Left ventricle myocardium inferior (tissue), 1 donor: ENCODE data around the gene CDCP2. TPM values are rescaled to one million over a fixed set of nuclear protein-coding genes. Genes with fewer than 3 reads are reported as not detected.

Experiments
- DNase-seq: peaks from one replicate; pipeline ENCODE4 v3.0.0-alpha.2; 2020
- H3K27ac ChIP-seq: fragments of 200-600 bp; replicated peaks from 2 replicates; pipeline ENCODE4 v1.8.0; 2021
- H3K27me3 ChIP-seq: fragments of 200-600 bp; 2 replicates; pipeline ENCODE4 v1.8.0; 2021; ENCODE audit warnings: low read depth
- H3K36me3 ChIP-seq: fragments of 200-600 bp; 2 replicates; pipeline ENCODE4 v1.8.0; 2021
- H3K4me1 ChIP-seq: fragments of 200-600 bp; 2 replicates; pipeline ENCODE4 v1.8.0; 2021
- H3K4me3 ChIP-seq: fragments of 200-600 bp; 2 replicates; pipeline ENCODE4 v1.8.0; 2021; ENCODE audit warnings: mild to moderate bottlenecking, moderate library complexity
- H3K9me3 ChIP-seq: fragments of 200-600 bp; replicated peaks from 2 replicates; pipeline ENCODE4 v1.8.0; 2021
- intact Hi-C: fragments of 100-400 bp; cut with micrococcal nuclease; formaldehyde crosslinking; loops from one replicate; pipeline ENCODE4 v1.11.0; 2022
- total RNA-seq: library from RNA; stranded (reverse); fragmentation: NEBNext Ultra II Directional; extraction: Animal tissue kit (Norgen Biotek cat#: 25700); gene quantifications from one replicate; pipeline ENCODE4 v1.2.1, GENCODE V29; 2021
- TF ChIP-seq, protein P1 (sequence below): fragments of 200-600 bp; IDR thresholded peaks from 2 replicates; pipeline ENCODE4 v1.8.0; 2021; ENCODE audit warnings: antibody characterized with exemption, mild to moderate bottlenecking, borderline replicate concordance
- donor health status: DM: no; HTN: yes; CAD: no; lungs with severe emphysema.

The CDCP2 gene
- total RNA-seq, 1 donor from 2014 or later: not detected

DNA sequence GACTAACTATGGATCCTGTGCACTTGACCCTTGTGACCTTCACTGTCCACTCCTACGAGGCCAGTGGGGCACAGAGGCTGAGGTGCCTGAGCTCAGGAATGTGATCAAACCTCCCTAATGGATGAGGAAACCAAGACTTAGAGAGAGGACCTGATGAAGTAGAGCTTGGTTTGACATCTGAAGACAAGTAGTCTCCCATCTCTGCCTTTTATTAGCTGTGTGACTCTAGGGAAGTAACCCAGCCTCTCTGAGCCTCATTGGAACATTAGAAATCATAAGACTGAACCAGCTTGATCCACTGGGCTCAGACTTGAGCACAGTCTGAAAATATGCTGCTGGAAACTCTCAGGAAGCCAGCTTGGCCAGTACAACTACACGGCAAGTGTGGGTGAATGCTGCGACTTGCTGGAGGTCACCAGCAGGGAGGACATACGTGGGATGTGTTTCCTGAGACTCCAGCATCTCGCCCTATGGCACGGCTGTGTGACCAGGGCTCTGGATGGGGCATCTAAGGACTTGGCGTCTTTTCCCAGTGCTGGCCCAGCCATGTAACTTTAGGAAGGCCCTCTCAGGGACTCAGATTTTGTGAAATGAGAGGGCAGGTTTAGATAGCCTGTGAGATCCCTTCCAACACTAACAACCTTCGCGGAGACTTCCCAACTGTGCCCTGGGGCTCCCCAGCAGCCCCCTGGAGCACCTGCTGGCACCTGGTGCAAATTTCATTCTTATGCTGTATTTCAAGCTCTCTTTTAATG is 10.5 kb downstream of the CDCP2 start:
- no peaks in the 10 kb centered on the region for H3K4me1 ChIP-seq
- DNase-seq: no peak
- TF ChIP-seq, protein P1, sequence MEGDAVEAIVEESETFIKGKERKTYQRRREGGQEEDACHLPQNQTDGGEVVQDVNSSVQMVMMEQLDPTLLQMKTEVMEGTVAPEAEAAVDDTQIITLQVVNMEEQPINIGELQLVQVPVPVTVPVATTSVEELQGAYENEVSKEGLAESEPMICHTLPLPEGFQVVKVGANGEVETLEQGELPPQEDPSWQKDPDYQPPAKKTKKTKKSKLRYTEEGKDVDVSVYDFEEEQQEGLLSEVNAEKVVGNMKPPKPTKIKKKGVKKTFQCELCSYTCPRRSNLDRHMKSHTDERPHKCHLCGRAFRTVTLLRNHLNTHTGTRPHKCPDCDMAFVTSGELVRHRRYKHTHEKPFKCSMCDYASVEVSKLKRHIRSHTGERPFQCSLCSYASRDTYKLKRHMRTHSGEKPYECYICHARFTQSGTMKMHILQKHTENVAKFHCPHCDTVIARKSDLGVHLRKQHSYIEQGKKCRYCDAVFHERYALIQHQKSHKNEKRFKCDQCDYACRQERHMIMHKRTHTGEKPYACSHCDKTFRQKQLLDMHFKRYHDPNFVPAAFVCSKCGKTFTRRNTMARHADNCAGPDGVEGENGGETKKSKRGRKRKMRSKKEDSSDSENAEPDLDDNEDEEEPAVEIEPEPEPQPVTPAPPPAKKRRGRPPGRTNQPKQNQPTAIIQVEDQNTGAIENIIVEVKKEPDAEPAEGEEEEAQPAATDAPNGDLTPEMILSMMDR: no peak
- no peaks in the 10 kb centered on the region for H3K27me3 ChIP-seq
- H3K36me3 ChIP-seq: no peaks in the 10 kb centered on the region
- no peak overlapping the region for H3K27ac ChIP-seq
- no peaks in the 10 kb centered on the region for H3K9me3 ChIP-seq
- no peak overlapping the region for H3K4me3 ChIP-seq
- intact Hi-C loops: no loop called here

DNA sequence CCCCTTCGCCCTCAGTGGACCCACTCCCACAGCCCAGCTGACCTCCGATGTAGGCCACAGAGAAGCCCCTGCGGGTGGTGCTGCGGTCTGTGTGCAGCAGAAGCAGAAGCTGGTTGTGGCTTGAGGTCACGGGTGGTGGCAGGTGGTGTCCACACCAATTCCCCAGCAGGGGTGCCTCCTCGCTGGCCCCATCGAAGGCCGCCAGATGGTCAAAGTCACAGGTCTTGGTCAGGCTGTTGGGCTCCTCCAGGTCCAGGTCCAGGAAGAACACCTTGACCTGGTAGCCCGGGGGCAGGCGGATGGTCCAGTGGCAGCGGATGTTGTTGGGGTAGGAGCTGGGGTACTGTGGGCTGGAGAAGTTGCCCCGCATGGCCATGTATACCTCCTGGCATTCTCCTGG is 13.1 kb downstream of the CDCP2 start:
- H3K36me3 ChIP-seq: no peaks in the 10 kb centered on the region
- no peaks in the 10 kb centered on the region for H3K9me3 ChIP-seq
- H3K27ac ChIP-seq: no peak overlapping the region
- H3K27me3 ChIP-seq: no peaks in the 10 kb centered on the region
- intact Hi-C loops: no loop called here
- TF ChIP-seq, protein P1: no peak
- no peak for DNase-seq
- H3K4me3 ChIP-seq: no peak overlapping the region
- H3K4me1 ChIP-seq: no peaks in the 10 kb centered on the region

DNA sequence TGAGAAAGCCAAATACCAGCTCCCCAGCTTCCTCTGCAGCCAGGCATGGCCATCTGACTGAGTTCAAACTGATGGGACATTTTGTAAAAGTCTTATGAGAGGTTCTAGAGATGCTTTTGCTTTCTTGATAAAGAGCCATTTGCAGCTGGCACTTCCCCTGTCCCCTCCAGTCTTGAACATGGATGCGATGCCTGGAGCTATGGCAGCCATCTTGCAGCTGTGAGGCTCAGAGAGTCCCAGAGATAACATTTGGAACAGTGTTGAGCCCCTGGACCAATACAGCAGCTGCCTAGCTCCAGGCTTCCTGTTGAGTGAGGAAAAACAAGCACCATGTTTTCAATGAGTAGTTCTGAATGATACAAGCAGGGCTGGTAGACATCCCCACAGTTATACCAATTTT is 13.8 kb downstream of the CDCP2 start:
- Histone ChIP-seq H3K36me3 (no peaks in the 10 kb centered on the region), H3K4me3 (no peak overlapping the region), H3K27me3 (no peaks in the 10 kb centered on the region), H3K27ac (no peak overlapping the region), H3K4me1 (no peaks in the 10 kb centered on the region), H3K9me3 (no peaks in the 10 kb centered on the region)
- TF ChIP-seq, protein P1: no peak
- no peak for DNase-seq
- intact Hi-C loops: no loop called here

DNA sequence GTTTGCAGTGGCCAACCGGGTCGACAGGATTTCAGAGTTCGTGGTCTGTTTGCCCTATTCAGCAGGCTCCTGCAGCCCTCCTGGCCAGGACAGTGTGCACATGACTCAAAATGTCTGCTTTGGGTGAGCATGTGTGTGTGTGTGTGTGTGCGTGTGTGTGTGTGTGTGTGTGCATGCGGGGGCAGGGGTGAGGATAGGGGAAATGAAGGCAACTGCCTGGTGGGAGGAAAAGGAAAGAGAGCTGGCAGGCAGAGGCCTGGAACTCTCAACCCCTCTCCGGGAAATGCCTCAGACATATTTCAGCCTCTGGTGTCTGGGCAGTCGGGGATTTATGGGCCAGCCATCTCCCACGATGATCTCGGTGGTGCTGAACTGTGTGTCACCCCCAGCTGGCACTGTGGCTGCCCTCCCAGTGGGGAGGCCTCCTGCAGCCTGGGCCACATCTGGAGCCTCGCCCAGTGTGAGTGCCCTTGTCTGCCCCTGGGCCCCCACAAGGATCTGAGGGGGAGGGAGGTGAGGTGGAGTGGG is 15.2 kb downstream of the CDCP2 start:
- TF ChIP-seq, protein P1: no peak
- Histone ChIP-seq H3K27ac (no peak overlapping the region), H3K36me3 (no peaks in the 10 kb centered on the region), H3K4me1 (no peaks in the 10 kb centered on the region), H3K4me3 (no peak overlapping the region), H3K9me3 (no peaks in the 10 kb centered on the region), H3K27me3 (no peaks in the 10 kb centered on the region)
- no peak for DNase-seq
- intact Hi-C loops: no loop called here

DNA sequence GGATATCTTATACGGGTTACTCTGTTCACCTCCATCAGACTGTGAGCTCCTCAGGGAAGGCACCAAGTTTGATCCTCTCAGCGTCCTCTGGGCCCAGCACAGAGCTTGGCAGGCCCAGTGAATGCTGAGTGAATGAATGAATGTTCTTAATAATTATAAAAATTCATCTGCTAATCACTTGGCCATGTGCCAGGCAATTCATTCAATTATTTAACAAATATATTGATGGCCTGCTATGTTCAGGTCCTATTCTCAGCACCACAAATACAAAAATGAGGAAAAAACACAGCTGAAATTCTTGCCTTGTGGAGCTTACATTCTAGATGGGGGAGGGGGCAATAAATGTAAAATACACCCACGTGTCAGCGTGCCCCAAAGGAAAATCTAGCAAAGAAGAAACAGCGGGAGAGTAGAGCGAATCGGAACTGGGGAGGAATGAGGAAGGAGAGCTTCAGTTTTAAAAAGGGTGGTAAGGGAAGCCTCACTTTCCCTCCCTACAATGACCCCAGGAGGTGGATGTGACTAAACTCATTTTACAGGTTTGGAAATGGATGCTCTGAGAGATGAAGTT is 15.8 kb downstream of the CDCP2 start:
- Histone ChIP-seq H3K27ac (no peak overlapping the region), H3K9me3 (no peaks in the 10 kb centered on the region), H3K4me3 (no peak overlapping the region), H3K27me3 (no peaks in the 10 kb centered on the region), H3K4me1 (no peaks in the 10 kb centered on the region), H3K36me3 (no peaks in the 10 kb centered on the region)
- intact Hi-C loops: no loop called here
- TF ChIP-seq, protein P1: no peak
- DNase-seq: no peak
